ENCODE results near the gene ESD. TPM values are rescaled to one million over a fixed set of nuclear protein-coding genes. Genes with fewer than 3 reads are reported as not detected.
"Not testable (repeated sequence)": the region's sequence is repeated elsewhere in the genome, so short reads cannot be mapped to it uniquely, and the experiment has no call there.

The ESD gene
- total RNA-seq, 1 donor from 2014 or later = 58.0 TPM

DNA sequence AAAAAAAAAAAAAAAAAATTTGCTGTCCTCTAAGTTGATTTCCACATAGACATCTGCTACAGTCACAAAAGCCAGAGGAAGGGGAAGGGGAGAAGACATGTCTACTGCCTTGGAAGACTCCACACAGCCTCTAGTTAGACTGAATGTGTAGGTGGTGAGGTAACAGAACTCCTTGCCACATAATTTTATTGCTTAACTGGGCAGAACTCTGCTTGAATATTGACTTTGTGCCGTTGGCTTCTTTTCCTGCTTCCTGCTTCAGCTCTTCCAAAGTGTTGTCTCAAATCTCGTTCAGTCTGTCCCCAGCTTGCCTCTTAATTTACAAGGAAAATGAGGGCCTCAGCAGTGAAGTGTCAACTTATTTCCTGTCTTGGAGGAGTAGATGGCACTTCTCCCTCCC lies 37.1 kb downstream of the ESD start:
- Histone ChIP-seq H3K27ac (peak overlapping the region; percentile 62 to 83), H3K36me3 (no peaks in the 10 kb centered on the region), H3K4me3 (no peak overlapping the region), H3K27me3 (no peaks in the 10 kb centered on the region), H3K9me3 (no peaks in the 10 kb centered on the region), H3K4me1 (peaks cover 7 to 19% of the 10 kb centered on the region in 2 donors)
- TF ChIP-seq, protein P1, sequence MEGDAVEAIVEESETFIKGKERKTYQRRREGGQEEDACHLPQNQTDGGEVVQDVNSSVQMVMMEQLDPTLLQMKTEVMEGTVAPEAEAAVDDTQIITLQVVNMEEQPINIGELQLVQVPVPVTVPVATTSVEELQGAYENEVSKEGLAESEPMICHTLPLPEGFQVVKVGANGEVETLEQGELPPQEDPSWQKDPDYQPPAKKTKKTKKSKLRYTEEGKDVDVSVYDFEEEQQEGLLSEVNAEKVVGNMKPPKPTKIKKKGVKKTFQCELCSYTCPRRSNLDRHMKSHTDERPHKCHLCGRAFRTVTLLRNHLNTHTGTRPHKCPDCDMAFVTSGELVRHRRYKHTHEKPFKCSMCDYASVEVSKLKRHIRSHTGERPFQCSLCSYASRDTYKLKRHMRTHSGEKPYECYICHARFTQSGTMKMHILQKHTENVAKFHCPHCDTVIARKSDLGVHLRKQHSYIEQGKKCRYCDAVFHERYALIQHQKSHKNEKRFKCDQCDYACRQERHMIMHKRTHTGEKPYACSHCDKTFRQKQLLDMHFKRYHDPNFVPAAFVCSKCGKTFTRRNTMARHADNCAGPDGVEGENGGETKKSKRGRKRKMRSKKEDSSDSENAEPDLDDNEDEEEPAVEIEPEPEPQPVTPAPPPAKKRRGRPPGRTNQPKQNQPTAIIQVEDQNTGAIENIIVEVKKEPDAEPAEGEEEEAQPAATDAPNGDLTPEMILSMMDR (IDR thresholded peaks at IDR 0.05) = no peak
- no peak for DNase-seq (ENCODE audit: low spot score in 2 of 2)
- intact Hi-C loops (cut with DNase I) = loop anchor here (5.0 kb wide), 3 partner anchors 37 to 1012 kb away; partner anchors contain the start of gene ESD

DNA sequence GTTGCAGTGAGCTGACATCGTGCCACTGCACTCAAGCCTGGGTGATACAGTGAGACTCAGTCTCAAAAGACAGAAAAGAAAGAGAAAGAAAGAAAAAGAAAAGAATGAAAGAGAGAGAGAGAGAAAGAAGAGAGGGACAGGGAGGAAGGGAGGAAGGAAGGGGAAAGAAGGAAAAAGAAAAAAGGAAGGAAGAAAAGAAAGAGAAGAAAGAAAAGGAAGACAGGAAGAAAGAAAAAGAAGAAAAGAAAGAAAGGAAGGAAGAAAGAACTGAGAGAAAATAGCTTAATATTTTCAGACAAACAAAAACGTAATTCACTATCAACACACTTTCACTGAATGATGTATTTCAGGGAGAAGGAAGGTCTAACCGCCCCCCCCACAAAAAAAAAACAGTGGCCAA lies 39.3 kb downstream of the ESD start:
- H3K27me3 ChIP-seq = no peaks in the 10 kb centered on the region
- no peak overlapping the region for H3K4me3 ChIP-seq
- TF ChIP-seq, protein P1 (IDR thresholded peaks at IDR 0.05) = no peak
- intact Hi-C loops (cut with DNase I) = no loop called here
- peak overlapping the region; percentile 62 to 83 for H3K27ac ChIP-seq
- H3K4me1 ChIP-seq = peaks cover 7 to 18% of the 10 kb centered on the region in 2 donors
- no peak for DNase-seq (ENCODE audit: low spot score in 2 of 2)
- H3K9me3 ChIP-seq = no peaks in the 10 kb centered on the region
- H3K36me3 ChIP-seq = no peaks in the 10 kb centered on the region

GRCh38 chr13:46756977-46757376 lies 40.0 kb downstream of the ESD start:
- Histone ChIP-seq H3K27ac (peak overlapping the region; percentile 62 to 83), H3K36me3 (no peaks in the 10 kb centered on the region), H3K27me3 (no peaks in the 10 kb centered on the region), H3K4me1 (peaks cover 7 to 18% of the 10 kb centered on the region in 2 donors), H3K9me3 (no peaks in the 10 kb centered on the region), H3K4me3 (no peak overlapping the region)
- DNase-seq (ENCODE audit: low spot score in 2 of 2) = no peak
- intact Hi-C loops (cut with DNase I) = no loop called here
- TF ChIP-seq, protein P1 (IDR thresholded peaks at IDR 0.05) = no peak

- H3K27ac ChIP-seq; intact Hi-C loops (cut with DNase I); DNase-seq (ENCODE audit: low spot score in 2 of 2); H3K36me3 ChIP-seq; H3K9me3 ChIP-seq; H3K4me3 ChIP-seq; H3K27me3 ChIP-seq: not testable (repeated sequence)
- peaks cover 7 to 18% of the 10 kb centered on the region in 2 donors for H3K4me1 ChIP-seq
Measured at GRCh38 chr13:46755508-46755907, 41.5 kb downstream of the ESD start.

DNA sequence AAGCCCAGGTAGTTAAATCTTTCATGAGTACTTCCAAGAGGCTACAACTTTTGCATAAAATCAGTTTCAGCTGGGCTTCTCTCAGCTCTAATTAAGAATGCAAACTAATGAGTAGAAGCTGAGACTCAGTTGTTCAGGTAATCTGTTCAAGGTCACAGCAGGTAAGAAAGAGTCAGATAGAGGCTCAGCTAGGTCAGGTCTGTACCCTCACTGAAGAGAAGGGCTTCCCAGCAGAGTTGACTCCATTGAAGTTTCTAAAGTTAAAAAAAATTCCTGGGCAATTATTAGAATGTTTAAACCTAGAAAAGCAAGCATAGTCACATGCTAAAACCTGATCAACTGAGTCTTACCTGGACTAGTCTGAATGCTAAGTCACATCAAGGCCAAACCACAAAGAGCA lies 42.1 kb downstream of the ESD start:
- Histone ChIP-seq H3K4me3 (no peak overlapping the region), H3K27ac (no peak overlapping the region), H3K4me1 (peaks cover 4 to 18% of the 10 kb centered on the region in 2 donors), H3K27me3 (no peaks in the 10 kb centered on the region), H3K9me3 (no peaks in the 10 kb centered on the region), H3K36me3 (peaks cover 0 to 8% of the 10 kb centered on the region in 2 donors)
- TF ChIP-seq, protein P1 (IDR thresholded peaks at IDR 0.05) = no peak
- DNase-seq (ENCODE audit: low spot score in 2 of 2) = no peak
- intact Hi-C loops (cut with DNase I) = no loop called here

DNA sequence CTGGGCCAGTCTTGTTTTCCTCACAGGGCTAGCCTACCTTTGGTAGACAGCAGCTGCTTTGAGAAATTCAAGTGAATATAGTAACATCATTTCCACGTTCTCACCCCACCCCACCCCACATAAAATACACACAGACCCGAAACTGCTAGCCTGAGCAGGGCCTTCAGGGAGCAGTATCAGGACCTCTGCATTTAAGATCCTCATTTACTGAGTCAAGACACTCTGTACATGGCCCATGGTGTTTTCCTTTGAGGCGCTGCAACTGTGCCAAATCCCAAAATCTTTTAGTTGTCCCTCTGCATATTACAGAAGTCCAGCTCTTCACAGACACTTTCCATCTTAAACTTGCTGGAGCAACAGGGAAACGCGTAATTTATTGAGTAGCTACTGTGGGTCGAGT lies 43.0 kb downstream of the ESD start:
- TF ChIP-seq, protein P1 (IDR thresholded peaks at IDR 0.05) = no peak
- Histone ChIP-seq H3K27me3 (no peaks in the 10 kb centered on the region), H3K9me3 (no peaks in the 10 kb centered on the region), H3K36me3 (peaks cover 2 to 11% of the 10 kb centered on the region in 2 donors), H3K27ac (no peak overlapping the region), H3K4me1 (peaks cover 4 to 17% of the 10 kb centered on the region in 2 donors), H3K4me3 (no peak overlapping the region)
- intact Hi-C loops (cut with DNase I) = no loop called here
- DNase-seq (ENCODE audit: low spot score in 2 of 2) = no peak
